Measurements from ENCODE around the gene CIC.

DNA sequence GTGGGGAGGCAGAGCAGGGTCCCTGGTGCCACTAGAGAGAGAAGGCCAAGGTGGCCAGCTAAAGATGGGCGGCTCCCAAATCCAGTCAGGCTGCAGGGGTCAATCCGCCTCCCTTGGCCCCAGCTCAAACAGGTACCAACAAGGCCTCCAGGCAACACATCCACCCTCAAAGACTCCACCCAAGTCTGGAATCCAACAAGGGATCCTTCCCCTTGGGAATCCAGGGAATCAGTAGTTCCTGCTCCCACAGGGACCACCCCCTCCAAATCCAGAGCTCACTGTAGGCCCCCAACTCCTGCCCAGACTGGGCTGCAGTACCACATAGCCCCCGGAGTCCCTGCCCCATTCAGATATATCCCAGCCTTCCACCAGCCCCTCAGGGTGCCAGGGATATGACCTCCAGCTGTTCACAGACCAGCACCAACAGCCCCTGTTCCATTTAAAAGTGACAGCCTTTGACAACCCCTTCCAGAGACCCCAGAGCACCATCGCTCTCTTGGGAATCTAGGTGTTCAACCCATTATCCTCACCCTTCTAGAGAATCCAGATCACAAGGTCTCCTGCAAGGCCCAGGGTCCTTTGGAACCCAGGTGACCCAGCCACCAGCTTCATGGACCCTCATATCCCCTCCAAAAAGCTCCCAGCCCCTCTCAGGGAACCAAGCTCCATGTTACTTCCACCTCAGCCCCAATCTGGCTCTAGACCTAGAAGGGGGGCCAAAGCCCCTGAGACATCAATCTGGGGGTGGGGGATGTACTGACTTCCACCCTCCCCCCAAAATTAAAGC, 17.3 kb upstream of the CIC start:
- TF ChIP-seq TAF1 (IDR thresholded peaks at IDR 0.05; ENCODE audit: borderline replicate concordance, insufficient read depth, low read length) (no peak), POLR2AphosphoS5 (IDR thresholded peaks at IDR 0.05; ENCODE audit: low read depth, low read length) (no peak; the same call in 1 of the 2 replicates), SIN3A (IDR thresholded peaks at IDR 0.05; ENCODE audit: borderline replicate concordance, insufficient read depth, low read length) (no peak)
- TF ChIP-seq, protein P1, sequence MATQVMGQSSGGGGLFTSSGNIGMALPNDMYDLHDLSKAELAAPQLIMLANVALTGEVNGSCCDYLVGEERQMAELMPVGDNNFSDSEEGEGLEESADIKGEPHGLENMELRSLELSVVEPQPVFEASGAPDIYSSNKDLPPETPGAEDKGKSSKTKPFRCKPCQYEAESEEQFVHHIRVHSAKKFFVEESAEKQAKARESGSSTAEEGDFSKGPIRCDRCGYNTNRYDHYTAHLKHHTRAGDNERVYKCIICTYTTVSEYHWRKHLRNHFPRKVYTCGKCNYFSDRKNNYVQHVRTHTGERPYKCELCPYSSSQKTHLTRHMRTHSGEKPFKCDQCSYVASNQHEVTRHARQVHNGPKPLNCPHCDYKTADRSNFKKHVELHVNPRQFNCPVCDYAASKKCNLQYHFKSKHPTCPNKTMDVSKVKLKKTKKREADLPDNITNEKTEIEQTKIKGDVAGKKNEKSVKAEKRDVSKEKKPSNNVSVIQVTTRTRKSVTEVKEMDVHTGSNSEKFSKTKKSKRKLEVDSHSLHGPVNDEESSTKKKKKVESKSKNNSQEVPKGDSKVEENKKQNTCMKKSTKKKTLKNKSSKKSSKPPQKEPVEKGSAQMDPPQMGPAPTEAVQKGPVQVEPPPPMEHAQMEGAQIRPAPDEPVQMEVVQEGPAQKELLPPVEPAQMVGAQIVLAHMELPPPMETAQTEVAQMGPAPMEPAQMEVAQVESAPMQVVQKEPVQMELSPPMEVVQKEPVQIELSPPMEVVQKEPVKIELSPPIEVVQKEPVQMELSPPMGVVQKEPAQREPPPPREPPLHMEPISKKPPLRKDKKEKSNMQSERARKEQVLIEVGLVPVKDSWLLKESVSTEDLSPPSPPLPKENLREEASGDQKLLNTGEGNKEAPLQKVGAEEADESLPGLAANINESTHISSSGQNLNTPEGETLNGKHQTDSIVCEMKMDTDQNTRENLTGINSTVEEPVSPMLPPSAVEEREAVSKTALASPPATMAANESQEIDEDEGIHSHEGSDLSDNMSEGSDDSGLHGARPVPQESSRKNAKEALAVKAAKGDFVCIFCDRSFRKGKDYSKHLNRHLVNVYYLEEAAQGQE (IDR thresholded peaks at IDR 0.05; ENCODE audit: insufficient read depth in 1 of 2, low read depth in 2 of 2, low read length in 2 of 2): no peak
